ENCODE data around the gene TMOD1. TPM values are rescaled to one million over a fixed set of nuclear protein-coding genes. Genes with fewer than 3 reads are reported as not detected.

TMOD1 gene
- total and polyA plus RNA-seq, 9 of the 15 experiments (the other 6 are each of a cell fraction or from before 2014, with no cell fraction given): 7.1 to 41.2 (median 14.2) TPM

- TF ChIP-seq, protein P1, sequence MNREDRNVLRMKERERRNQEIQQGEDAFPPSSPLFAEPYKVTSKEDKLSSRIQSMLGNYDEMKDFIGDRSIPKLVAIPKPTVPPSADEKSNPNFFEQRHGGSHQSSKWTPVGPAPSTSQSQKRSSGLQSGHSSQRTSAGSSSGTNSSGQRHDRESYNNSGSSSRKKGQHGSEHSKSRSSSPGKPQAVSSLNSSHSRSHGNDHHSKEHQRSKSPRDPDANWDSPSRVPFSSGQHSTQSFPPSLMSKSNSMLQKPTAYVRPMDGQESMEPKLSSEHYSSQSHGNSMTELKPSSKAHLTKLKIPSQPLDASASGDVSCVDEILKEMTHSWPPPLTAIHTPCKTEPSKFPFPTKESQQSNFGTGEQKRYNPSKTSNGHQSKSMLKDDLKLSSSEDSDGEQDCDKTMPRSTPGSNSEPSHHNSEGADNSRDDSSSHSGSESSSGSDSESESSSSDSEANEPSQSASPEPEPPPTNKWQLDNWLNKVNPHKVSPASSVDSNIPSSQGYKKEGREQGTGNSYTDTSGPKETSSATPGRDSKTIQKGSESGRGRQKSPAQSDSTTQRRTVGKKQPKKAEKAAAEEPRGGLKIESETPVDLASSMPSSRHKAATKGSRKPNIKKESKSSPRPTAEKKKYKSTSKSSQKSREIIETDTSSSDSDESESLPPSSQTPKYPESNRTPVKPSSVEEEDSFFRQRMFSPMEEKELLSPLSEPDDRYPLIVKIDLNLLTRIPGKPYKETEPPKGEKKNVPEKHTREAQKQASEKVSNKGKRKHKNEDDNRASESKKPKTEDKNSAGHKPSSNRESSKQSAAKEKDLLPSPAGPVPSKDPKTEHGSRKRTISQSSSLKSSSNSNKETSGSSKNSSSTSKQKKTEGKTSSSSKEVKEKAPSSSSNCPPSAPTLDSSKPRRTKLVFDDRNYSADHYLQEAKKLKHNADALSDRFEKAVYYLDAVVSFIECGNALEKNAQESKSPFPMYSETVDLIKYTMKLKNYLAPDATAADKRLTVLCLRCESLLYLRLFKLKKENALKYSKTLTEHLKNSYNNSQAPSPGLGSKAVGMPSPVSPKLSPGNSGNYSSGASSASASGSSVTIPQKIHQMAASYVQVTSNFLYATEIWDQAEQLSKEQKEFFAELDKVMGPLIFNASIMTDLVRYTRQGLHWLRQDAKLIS (CRISPR knock-in tag; IDR thresholded peaks at IDR 0.05): peak; percentile 88
- TF ChIP-seq SRF (CRISPR knock-in tag; IDR thresholded peaks at IDR 0.05) (peak in 1 of 2 experiments; percentile 32; a peak in 1 of 4 replicates), PCBP1 (IDR thresholded peaks at IDR 0.05; ENCODE audit: low read depth, low read length, poor library complexity, severe bottlenecking) (no peak), ZNF583 (CRISPR knock-in tag; IDR thresholded peaks at IDR 0.05) (peak; percentile 6; the same call in 1 of the 2 replicates), CBFA2T2 (conservative IDR thresholded peaks at IDR 0.05) (no peak), ZNF143 (CRISPR knock-in tag; IDR thresholded peaks at IDR 0.05) (peak; percentile 81), CBFB (CRISPR knock-in tag; IDR thresholded peaks at IDR 0.05) (no peak), MTA1 (IDR thresholded peaks at IDR 0.05; ENCODE audit: borderline replicate concordance) (no peak), NBN (IDR thresholded peaks at IDR 0.05; ENCODE audit: low read depth) (peak; percentile 100), NUFIP1 (IDR thresholded peaks at IDR 0.05; ENCODE audit: partially characterized antibody) (no peak), MIER1 (IDR thresholded peaks at IDR 0.05; ENCODE audit: low read depth) (no peak), STAG1 (CRISPR knock-in tag; IDR thresholded peaks at IDR 0.05; ENCODE audit: borderline replicate concordance) (no peak), BRD4 (IDR thresholded peaks at IDR 0.05) (0 out of 2 replicates have a peak, but pooled peaks have one; percentile 31), SMAD2 (IDR thresholded peaks at IDR 0.05; ENCODE audit: low read depth, low read length) (no peak)
- TF ChIP-seq, protein P2, sequence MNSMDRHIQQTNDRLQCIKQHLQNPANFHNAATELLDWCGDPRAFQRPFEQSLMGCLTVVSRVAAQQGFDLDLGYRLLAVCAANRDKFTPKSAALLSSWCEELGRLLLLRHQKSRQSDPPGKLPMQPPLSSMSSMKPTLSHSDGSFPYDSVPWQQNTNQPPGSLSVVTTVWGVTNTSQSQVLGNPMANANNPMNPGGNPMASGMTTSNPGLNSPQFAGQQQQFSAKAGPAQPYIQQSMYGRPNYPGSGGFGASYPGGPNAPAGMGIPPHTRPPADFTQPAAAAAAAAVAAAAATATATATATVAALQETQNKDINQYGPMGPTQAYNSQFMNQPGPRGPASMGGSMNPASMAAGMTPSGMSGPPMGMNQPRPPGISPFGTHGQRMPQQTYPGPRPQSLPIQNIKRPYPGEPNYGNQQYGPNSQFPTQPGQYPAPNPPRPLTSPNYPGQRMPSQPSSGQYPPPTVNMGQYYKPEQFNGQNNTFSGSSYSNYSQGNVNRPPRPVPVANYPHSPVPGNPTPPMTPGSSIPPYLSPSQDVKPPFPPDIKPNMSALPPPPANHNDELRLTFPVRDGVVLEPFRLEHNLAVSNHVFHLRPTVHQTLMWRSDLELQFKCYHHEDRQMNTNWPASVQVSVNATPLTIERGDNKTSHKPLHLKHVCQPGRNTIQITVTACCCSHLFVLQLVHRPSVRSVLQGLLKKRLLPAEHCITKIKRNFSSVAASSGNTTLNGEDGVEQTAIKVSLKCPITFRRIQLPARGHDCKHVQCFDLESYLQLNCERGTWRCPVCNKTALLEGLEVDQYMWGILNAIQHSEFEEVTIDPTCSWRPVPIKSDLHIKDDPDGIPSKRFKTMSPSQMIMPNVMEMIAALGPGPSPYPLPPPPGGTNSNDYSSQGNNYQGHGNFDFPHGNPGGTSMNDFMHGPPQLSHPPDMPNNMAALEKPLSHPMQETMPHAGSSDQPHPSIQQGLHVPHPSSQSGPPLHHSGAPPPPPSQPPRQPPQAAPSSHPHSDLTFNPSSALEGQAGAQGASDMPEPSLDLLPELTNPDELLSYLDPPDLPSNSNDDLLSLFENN (IDR thresholded peaks at IDR 0.05; ENCODE audit: low read depth in 2 of 2, low read length in 2 of 2): no peak
- TF ChIP-seq, protein P3, sequence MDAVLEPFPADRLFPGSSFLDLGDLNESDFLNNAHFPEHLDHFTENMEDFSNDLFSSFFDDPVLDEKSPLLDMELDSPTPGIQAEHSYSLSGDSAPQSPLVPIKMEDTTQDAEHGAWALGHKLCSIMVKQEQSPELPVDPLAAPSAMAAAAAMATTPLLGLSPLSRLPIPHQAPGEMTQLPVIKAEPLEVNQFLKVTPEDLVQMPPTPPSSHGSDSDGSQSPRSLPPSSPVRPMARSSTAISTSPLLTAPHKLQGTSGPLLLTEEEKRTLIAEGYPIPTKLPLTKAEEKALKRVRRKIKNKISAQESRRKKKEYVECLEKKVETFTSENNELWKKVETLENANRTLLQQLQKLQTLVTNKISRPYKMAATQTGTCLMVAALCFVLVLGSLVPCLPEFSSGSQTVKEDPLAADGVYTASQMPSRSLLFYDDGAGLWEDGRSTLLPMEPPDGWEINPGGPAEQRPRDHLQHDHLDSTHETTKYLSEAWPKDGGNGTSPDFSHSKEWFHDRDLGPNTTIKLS (IDR thresholded peaks at IDR 0.05; ENCODE audit: borderline replicate concordance, low read depth): peak; percentile 96
Observed at GRCh38 chr9:97632985-97633858, 131.8 kb downstream of the TMOD1 start, which contains the start of the genes NCBP1 and TSTD2 (continued).

Data from K562 (cell line).